GM23338 (cell line): ENCODE results near the gene ADCYAP1R1. TPM values are rescaled to one million over a fixed set of nuclear protein-coding genes. Genes with fewer than 3 reads are reported as not detected.

Experiments
- ATAC-seq: fragments of 200-7000 bp; cut with Tn5 transposase; 3 replicates; pipeline ENCODE4 v1.9.1; 2020
- DNase-seq: peaks from one replicate; pipeline ENCODE4 v3.0.0-alpha.2; 2015; ENCODE audit warnings: low spot score
- H2AFZ ChIP-seq: fragments of 200-600 bp; sonication (generic); 2 replicates; pipeline ENCODE4 v1.8.0; 2016; ENCODE audit warnings: antibody characterized with exemption, mild to moderate bottlenecking, moderate library complexity
- H3F3A ChIP-seq: fragments of 200-600 bp; sonication (generic); replicated peaks from 2 replicates; pipeline ENCODE4 v1.8.0; 2017; ENCODE audit warnings: antibody characterized with exemption, mixed run types, low read depth
- H3K27ac ChIP-seq: fragments of 200-600 bp; sonication (generic); 2 replicates; pipeline ENCODE4 v1.6.1; 2016; ENCODE audit warnings: low read depth
- H3K27me3 ChIP-seq: fragments of 200-600 bp; sonication (generic); 2 replicates; pipeline ENCODE4 v1.8.0; 2016; ENCODE audit warnings: mild to moderate bottlenecking, mixed run types, moderate library complexity; ENCODE audit not compliant: insufficient read depth
- H3K36me3 ChIP-seq: fragments of 200-600 bp; sonication (generic); 2 replicates; pipeline ENCODE4 v1.8.0; 2016; ENCODE audit warnings: mild to moderate bottlenecking; ENCODE audit not compliant: insufficient read depth
- H3K4me1 ChIP-seq: fragments of 200-600 bp; sonication (generic); 2 replicates; pipeline ENCODE4 v1.8.0; 2016; ENCODE audit warnings: mild to moderate bottlenecking, moderate library complexity; ENCODE audit not compliant: insufficient read depth
- H3K4me2 ChIP-seq: fragments of 200-600 bp; sonication (generic); 2 replicates; pipeline ENCODE4 v1.7.1; 2017; ENCODE audit warnings: mixed run types
- H3K4me3 ChIP-seq: fragments of 200-600 bp; sonication (generic); 2 replicates; pipeline ENCODE4 v1.6.1; 2016; ENCODE audit warnings: mixed run types
- H3K79me2 ChIP-seq: fragments of 200-600 bp; sonication (generic); replicated peaks from 2 replicates; pipeline ENCODE4 v1.8.0; 2017; ENCODE audit warnings: mild to moderate bottlenecking; ENCODE audit not compliant: insufficient read depth
- H3K9me2 ChIP-seq: fragments of 200-600 bp; sonication (generic); 2 replicates; pipeline ENCODE4 v1.8.0; 2017; ENCODE audit not compliant: insufficient read depth
- H4K20me1 ChIP-seq: fragments of 200-600 bp; sonication (generic); replicated peaks from 2 replicates; pipeline ENCODE4 v1.8.0; 2017; ENCODE audit warnings: mild to moderate bottlenecking; ENCODE audit not compliant: insufficient read depth
- H3K27ac Mint-ChIP-seq: 2 replicates; pipeline ENCODE4 v1.8.0; 2020; ENCODE audit warnings: inconsistent platforms, mild to moderate bottlenecking, moderate library complexity, mixed read lengths
- H3K27me3 Mint-ChIP-seq: 3 replicates; pipeline ENCODE4 v1.8.0; 2022; ENCODE audit warnings: low read depth, mild to moderate bottlenecking, moderate library complexity, mixed read lengths, inconsistent platforms; ENCODE audit not compliant: insufficient read depth, poor library complexity
- H3K36me3 Mint-ChIP-seq: 3 replicates; pipeline ENCODE4 v1.8.0; 2021; ENCODE audit warnings: low read depth, mild to moderate bottlenecking, inconsistent platforms, moderate library complexity, mixed read lengths
- H3K4me1 Mint-ChIP-seq: 3 replicates; pipeline ENCODE4 v1.8.0; 2020; ENCODE audit warnings: mild to moderate bottlenecking, inconsistent platforms, mixed read lengths
- H3K4me3 Mint-ChIP-seq: 3 replicates; pipeline ENCODE4 v1.8.0; 2021; ENCODE audit warnings: moderate library complexity, mild to moderate bottlenecking, inconsistent platforms, mixed read lengths
- H3K9me3 Mint-ChIP-seq: 3 replicates; pipeline ENCODE4 v1.8.0; 2020; ENCODE audit warnings: moderate library complexity, mild to moderate bottlenecking, inconsistent platforms, mixed read lengths
- EZH2 ChIP-seq: fragments of 200-600 bp; sonication (generic); IDR thresholded peaks from one replicate; pipeline ENCODE4 v1.8.0; 2017; ENCODE audit warnings: antibody characterized with exemption, mild to moderate bottlenecking, low read depth; ENCODE audit not compliant: unreplicated experiment
- EZH2phosphoT487 ChIP-seq: fragments of 200-600 bp; sonication (generic); IDR thresholded peaks from one replicate; pipeline ENCODE4 v1.8.1; 2018; ENCODE audit warnings: antibody characterized with exemption; ENCODE audit not compliant: unreplicated experiment
- JUNB ChIP-seq: IDR thresholded peaks from one replicate; pipeline ENCODE4 v1.6.1; 2016; ENCODE audit warnings: antibody characterized with exemption; ENCODE audit not compliant: unreplicated experiment
- NANOG ChIP-seq: IDR thresholded peaks from 2 replicates; pipeline ENCODE4 v1.6.1; 2016; ENCODE audit warnings: antibody characterized with exemption, borderline replicate concordance
- POLR2AphosphoS5 ChIP-seq: IDR thresholded peaks from 2 replicates; pipeline ENCODE4 v1.6.1; 2016; ENCODE audit warnings: antibody characterized with exemption, low read depth
- STAT1 ChIP-seq: IDR thresholded peaks from one replicate; pipeline ENCODE4 v1.6.1; 2016; ENCODE audit warnings: antibody characterized with exemption; ENCODE audit not compliant: unreplicated experiment
- ZNF114 ChIP-seq: fragments of 250-450 bp; sonication (Bioruptor Pico); IDR thresholded peaks from 2 replicates; pipeline ENCODE4 v1.5.0; 2020; ENCODE audit warnings: mild to moderate bottlenecking, moderate library complexity
- ZNF331 ChIP-seq: fragments of 250-450 bp; sonication (Bioruptor Pico); IDR thresholded peaks from 2 replicates; pipeline ENCODE4 v1.5.0; 2020; ENCODE audit warnings: low read depth, mild to moderate bottlenecking, moderate library complexity
- polyA plus RNA-seq: library from polyadenylated mRNA; unstranded; fragments of >200 nt; fragmentation: Nextera tagmentation; extraction: Ambion mirVana; gene quantifications from 2 replicates; pipeline ENCODE4 v1.2.1, GENCODE V29; 2016
- total RNA-seq: library from RNA; depleted of rRNA; stranded (reverse); fragments of >200 nt; shearing (Covaris generic); gene quantifications from 2 replicates; pipeline ENCODE4 v1.2.3, GENCODE V29; 2014
- TF ChIP-seq, protein P1 (sequence below): IDR thresholded peaks from one replicate; pipeline ENCODE4 v1.6.1; 2018; ENCODE audit warnings: antibody characterized with exemption; ENCODE audit not compliant: unreplicated experiment
- TF ChIP-seq, protein P2 (sequence below): fragments of 250-450 bp; sonication (Bioruptor Pico); IDR thresholded peaks from 2 replicates; pipeline ENCODE4 v1.5.0; 2020; ENCODE audit warnings: mild to moderate bottlenecking, moderate library complexity
- TF ChIP-seq, protein P3 (sequence below), 2 experiments: fragments of 200-600 bp in 1 of 2; sonication (generic) in 1 of 2; conservative IDR thresholded peaks; 2 replicates each; pipeline versions ENCODE4 v1.5.1 to v1.6.1; 2016 to 2017; ENCODE audit warnings: antibody characterized with exemption in 2 of 2, low read depth in 2 of 2, mild to moderate bottlenecking in 2 of 2, moderate library complexity in 1 of 2
- TF ChIP-seq, protein P4 (sequence below): IDR thresholded peaks from 2 replicates; pipeline ENCODE4 v1.6.1; 2016; ENCODE audit warnings: antibody characterized with exemption

ADCYAP1R1 gene
- total and polyA plus RNA-seq, 2 experiments from 2014 or later = 1.8 to 10.6 TPM

DNA sequence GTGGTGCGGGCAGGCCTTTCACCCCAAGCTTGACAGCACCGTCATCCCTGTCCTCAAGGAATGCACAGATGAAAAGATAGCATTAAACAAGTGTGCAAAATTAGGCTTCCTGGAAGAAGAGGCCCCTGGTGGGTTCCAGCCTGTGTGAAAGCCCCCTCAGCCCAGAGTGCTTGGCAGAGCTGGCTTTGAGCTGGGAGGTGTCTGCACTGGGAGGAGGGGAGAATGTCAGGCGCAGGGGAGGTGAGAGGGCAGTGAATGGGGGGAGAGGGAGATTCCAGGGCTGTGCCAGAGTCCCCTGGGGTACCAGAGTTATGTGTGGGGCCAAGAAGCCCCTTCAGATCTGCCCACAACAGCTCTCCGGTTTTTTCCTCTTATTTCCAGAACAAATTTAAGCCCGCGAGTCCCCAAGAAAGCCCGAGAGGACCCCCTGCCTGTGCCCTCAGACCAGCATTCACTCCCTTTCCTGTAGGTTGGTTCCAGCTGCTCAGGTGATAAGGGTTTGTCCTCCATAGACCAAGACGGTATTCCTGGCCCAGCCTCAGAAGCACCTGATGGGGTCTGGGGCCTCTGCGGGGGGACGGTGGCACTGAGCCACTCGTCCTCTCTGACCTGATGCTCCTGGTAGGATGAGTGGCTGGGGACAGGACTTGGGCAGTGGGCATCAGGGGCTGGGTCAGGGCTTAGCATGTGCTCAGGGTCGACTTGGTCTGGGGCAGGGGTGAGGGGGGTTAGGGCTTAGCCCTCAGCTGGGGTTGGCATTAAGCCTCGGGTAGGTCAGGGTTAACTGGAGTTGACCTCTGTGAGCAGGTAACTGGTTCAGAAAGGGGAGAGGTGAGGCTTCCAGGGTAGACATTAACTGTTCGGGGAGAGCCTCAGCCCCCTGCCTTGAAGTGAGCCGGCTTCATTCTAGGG lies 43.4 kb downstream of the ADCYAP1R1 start:
- Mint-ChIP-seq H3K27ac (no peak overlapping the region), H3K36me3 (peaks cover 7% of the 10 kb centered on the region), H3K4me1 (peaks cover 4% of the 10 kb centered on the region; the same call in 2 of the 3 replicates), H3K4me3 (no peak overlapping the region), H3K27me3 (peaks cover 2% of the 10 kb centered on the region), H3K9me3 (no peaks in the 10 kb centered on the region)
- no peak for DNase-seq
- H3K27ac ChIP-seq = no peak overlapping the region
- no peaks in the 10 kb centered on the region for H3K36me3 ChIP-seq
- no peaks in the 10 kb centered on the region for H3K4me1 ChIP-seq
- H3K27me3 ChIP-seq = no peaks in the 10 kb centered on the region
- no peaks in the 10 kb centered on the region for H3F3A ChIP-seq
- H3K4me2 ChIP-seq = no peak overlapping the region
- H3K4me3 ChIP-seq = no peak overlapping the region
- H3K9me2 ChIP-seq = no peaks in the 10 kb centered on the region
- no peaks in the 10 kb centered on the region for H4K20me1 ChIP-seq
- ATAC-seq = no peak
- no peaks in the 10 kb centered on the region for H3K79me2 ChIP-seq
- H2AFZ ChIP-seq = no peak overlapping the region
- TF ChIP-seq, protein P1, sequence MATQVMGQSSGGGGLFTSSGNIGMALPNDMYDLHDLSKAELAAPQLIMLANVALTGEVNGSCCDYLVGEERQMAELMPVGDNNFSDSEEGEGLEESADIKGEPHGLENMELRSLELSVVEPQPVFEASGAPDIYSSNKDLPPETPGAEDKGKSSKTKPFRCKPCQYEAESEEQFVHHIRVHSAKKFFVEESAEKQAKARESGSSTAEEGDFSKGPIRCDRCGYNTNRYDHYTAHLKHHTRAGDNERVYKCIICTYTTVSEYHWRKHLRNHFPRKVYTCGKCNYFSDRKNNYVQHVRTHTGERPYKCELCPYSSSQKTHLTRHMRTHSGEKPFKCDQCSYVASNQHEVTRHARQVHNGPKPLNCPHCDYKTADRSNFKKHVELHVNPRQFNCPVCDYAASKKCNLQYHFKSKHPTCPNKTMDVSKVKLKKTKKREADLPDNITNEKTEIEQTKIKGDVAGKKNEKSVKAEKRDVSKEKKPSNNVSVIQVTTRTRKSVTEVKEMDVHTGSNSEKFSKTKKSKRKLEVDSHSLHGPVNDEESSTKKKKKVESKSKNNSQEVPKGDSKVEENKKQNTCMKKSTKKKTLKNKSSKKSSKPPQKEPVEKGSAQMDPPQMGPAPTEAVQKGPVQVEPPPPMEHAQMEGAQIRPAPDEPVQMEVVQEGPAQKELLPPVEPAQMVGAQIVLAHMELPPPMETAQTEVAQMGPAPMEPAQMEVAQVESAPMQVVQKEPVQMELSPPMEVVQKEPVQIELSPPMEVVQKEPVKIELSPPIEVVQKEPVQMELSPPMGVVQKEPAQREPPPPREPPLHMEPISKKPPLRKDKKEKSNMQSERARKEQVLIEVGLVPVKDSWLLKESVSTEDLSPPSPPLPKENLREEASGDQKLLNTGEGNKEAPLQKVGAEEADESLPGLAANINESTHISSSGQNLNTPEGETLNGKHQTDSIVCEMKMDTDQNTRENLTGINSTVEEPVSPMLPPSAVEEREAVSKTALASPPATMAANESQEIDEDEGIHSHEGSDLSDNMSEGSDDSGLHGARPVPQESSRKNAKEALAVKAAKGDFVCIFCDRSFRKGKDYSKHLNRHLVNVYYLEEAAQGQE = no peak
- TF ChIP-seq JUNB (no peak), ZNF331 (no peak), NANOG (no peak), POLR2AphosphoS5 (no peak), EZH2phosphoT487 (no peak), STAT1 (no peak), ZNF114 (CRISPR knock-in tag) (no peak), EZH2 (no peak)
- TF ChIP-seq, protein P2, sequence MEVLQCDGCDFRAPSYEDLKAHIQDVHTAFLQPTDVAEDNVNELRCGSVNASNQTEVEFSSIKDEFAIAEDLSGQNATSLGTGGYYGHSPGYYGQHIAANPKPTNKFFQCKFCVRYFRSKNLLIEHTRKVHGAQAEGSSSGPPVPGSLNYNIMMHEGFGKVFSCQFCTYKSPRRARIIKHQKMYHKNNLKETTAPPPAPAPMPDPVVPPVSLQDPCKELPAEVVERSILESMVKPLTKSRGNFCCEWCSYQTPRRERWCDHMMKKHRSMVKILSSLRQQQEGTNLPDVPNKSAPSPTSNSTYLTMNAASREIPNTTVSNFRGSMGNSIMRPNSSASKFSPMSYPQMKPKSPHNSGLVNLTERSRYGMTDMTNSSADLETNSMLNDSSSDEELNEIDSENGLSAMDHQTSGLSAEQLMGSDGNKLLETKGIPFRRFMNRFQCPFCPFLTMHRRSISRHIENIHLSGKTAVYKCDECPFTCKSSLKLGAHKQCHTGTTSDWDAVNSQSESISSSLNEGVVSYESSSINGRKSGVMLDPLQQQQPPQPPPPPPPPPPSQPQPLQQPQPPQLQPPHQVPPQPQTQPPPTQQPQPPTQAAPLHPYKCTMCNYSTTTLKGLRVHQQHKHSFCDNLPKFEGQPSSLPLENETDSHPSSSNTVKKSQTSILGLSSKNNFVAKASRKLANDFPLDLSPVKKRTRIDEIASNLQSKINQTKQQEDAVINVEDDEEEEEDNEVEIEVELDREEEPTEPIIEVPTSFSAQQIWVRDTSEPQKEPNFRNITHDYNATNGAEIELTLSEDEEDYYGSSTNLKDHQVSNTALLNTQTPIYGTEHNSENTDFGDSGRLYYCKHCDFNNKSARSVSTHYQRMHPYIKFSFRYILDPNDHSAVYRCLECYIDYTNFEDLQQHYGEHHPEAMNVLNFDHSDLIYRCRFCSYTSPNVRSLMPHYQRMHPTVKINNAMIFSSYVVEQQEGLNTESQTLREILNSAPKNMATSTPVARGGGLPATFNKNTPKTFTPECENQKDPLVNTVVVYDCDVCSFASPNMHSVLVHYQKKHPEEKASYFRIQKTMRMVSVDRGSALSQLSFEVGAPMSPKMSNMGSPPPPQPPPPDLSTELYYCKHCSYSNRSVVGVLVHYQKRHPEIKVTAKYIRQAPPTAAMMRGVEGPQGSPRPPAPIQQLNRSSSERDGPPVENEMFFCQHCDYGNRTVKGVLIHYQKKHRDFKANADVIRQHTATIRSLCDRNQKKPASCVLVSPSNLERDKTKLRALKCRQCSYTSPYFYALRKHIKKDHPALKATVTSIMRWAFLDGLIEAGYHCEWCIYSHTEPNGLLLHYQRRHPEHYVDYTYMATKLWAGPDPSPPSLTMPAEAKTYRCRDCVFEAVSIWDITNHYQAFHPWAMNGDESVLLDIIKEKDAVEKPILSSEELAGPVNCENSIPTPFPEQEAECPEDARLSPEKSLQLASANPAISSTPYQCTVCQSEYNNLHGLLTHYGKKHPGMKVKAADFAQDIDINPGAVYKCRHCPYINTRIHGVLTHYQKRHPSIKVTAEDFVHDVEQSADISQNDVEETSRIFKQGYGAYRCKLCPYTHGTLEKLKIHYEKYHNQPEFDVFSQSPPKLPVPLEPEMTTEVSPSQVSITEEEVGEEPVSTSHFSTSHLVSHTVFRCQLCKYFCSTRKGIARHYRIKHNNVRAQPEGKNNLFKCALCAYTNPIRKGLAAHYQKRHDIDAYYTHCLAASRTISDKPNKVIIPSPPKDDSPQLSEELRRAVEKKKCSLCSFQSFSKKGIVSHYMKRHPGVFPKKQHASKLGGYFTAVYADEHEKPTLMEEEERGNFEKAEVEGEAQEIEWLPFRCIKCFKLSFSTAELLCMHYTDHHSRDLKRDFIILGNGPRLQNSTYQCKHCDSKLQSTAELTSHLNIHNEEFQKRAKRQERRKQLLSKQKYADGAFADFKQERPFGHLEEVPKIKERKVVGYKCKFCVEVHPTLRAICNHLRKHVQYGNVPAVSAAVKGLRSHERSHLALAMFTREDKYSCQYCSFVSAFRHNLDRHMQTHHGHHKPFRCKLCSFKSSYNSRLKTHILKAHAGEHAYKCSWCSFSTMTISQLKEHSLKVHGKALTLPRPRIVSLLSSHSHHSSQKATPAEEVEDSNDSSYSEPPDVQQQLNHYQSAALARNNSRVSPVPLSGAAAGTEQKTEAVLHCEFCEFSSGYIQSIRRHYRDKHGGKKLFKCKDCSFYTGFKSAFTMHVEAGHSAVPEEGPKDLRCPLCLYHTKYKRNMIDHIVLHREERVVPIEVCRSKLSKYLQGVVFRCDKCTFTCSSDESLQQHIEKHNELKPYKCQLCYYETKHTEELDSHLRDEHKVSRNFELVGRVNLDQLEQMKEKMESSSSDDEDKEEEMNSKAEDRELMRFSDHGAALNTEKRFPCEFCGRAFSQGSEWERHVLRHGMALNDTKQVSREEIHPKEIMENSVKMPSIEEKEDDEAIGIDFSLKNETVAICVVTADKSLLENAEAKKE (CRISPR knock-in tag) = no peak
- TF ChIP-seq, protein P3, sequence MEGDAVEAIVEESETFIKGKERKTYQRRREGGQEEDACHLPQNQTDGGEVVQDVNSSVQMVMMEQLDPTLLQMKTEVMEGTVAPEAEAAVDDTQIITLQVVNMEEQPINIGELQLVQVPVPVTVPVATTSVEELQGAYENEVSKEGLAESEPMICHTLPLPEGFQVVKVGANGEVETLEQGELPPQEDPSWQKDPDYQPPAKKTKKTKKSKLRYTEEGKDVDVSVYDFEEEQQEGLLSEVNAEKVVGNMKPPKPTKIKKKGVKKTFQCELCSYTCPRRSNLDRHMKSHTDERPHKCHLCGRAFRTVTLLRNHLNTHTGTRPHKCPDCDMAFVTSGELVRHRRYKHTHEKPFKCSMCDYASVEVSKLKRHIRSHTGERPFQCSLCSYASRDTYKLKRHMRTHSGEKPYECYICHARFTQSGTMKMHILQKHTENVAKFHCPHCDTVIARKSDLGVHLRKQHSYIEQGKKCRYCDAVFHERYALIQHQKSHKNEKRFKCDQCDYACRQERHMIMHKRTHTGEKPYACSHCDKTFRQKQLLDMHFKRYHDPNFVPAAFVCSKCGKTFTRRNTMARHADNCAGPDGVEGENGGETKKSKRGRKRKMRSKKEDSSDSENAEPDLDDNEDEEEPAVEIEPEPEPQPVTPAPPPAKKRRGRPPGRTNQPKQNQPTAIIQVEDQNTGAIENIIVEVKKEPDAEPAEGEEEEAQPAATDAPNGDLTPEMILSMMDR (conservative IDR thresholded peaks at IDR 0.05; ENCODE audit: low read depth in 2 of 2) = no peak
- TF ChIP-seq, protein P4, sequence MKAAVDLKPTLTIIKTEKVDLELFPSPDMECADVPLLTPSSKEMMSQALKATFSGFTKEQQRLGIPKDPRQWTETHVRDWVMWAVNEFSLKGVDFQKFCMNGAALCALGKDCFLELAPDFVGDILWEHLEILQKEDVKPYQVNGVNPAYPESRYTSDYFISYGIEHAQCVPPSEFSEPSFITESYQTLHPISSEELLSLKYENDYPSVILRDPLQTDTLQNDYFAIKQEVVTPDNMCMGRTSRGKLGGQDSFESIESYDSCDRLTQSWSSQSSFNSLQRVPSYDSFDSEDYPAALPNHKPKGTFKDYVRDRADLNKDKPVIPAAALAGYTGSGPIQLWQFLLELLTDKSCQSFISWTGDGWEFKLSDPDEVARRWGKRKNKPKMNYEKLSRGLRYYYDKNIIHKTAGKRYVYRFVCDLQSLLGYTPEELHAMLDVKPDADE = no peak
